SH-SY5Y (cell line): ENCODE results near the gene HSCB.

Source experiments
- GATA2 ChIP-seq: IDR thresholded peaks from 2 replicates; pipeline ENCODE4 v1.6.1; 2011; ENCODE audit warnings: mild to moderate bottlenecking, low read depth, low read length
- GATA3 ChIP-seq: IDR thresholded peaks from 2 replicates; pipeline ENCODE4 v1.6.1; 2011; ENCODE audit warnings: low read depth, mild to moderate bottlenecking, low read length, moderate library complexity

Gene HSCB

GRCh38 chr22:28769394-28770085, 27.7 kb downstream of the HSCB start:
- TF ChIP-seq GATA3 (no peak), GATA2 (no peak)

- TF ChIP-seq GATA3 (no peak), GATA2 (no peak)
Measured at GRCh38 chr22:28771195-28771791, 29.5 kb downstream of the HSCB start.

GRCh38 chr22:28772633-28773460, 31.0 kb downstream of the HSCB start, which contains the start of gene CCDC117:
TSS of gene CCDC117 (plus strand) at chr22:28772695. CDS start at chr22:28772850, 155 bp downstream.
- no peak for TF ChIP-seq GATA2
- no peak for TF ChIP-seq GATA3

GRCh38 chr22:28773461-28773867, 31.6 kb downstream of the HSCB start:
- TF ChIP-seq GATA3 (no peak), GATA2 (no peak)

- no peak for TF ChIP-seq GATA2
- no peak for TF ChIP-seq GATA3
Measured at GRCh38 chr22:28774378-28774777, 32.5 kb downstream of the HSCB start.

GRCh38 chr22:28779833-28780232, 38.0 kb downstream of the HSCB start:
- TF ChIP-seq GATA2: no peak
- no peak for TF ChIP-seq GATA3

GRCh38 chr22:28780296-28780695, 38.5 kb downstream of the HSCB start:
- TF ChIP-seq GATA2 (no peak), GATA3 (no peak)

GRCh38 chr22:28783786-28784671, 42.2 kb downstream of the HSCB start:
- TF ChIP-seq GATA2: no peak
- no peak for TF ChIP-seq GATA3

- TF ChIP-seq GATA2 (no peak), GATA3 (no peak)
Measured at GRCh38 chr22:28788601-28789000, 46.8 kb downstream of the HSCB start.

GRCh38 chr22:28791124-28791523, 49.3 kb downstream of the HSCB start:
- TF ChIP-seq GATA2 (no peak), GATA3 (no peak)

- no peak for TF ChIP-seq GATA3
- no peak for TF ChIP-seq GATA2
Measured at GRCh38 chr22:28791841-28792490, 50.1 kb downstream of the HSCB start.

- TF ChIP-seq GATA2: no peak
- TF ChIP-seq GATA3: no peak
Measured at GRCh38 chr22:28792491-28793383, 50.9 kb downstream of the HSCB start.
